SIG-M5 (cell line): ENCODE results near the gene KMT2A.
"Not testable (repeated sequence)": the region's sequence is repeated elsewhere in the genome, so short reads cannot be mapped to it uniquely, and the experiment has no call there.

ENCODE experiments used
- DNase-seq: peaks from one replicate; lab custom pipeline; 2025; lab: John Stamatoyannopoulos, UW

The KMT2A gene

GRCh38 chr11:118435893-118436624 lies at the start of gene KMT2A:
Gene KMT2A (plus strand): TSS chr11:118436492. CDS start chr11:118436513, 21 bp downstream.
- peak; percentile 56 for DNase-seq

- DNase-seq: no peak
Observed at GRCh38 chr11:118396097-118396501, 40.2 kb upstream of the KMT2A start.

- no peak for DNase-seq
Observed at GRCh38 chr11:118397448-118397847, 38.8 kb upstream of the KMT2A start.

GRCh38 chr11:118398791-118399559 lies 37.3 kb upstream of the KMT2A start:
- DNase-seq: no peak

- no peak for DNase-seq
Observed at GRCh38 chr11:118401151-118401879, 35.0 kb upstream of the KMT2A start, which contains the start of gene ATP5MG. Gene ATP5MG (plus strand): TSS chr11:118401606. CDS start chr11:118401666, 60 bp downstream.

GRCh38 chr11:118401880-118402590 lies 34.3 kb upstream of the KMT2A start:
- DNase-seq: no peak

GRCh38 chr11:118402594-118402993 lies 33.7 kb upstream of the KMT2A start:
- not testable (repeated sequence) for DNase-seq

- no peak for DNase-seq
Observed at GRCh38 chr11:118406599-118407166, 29.6 kb upstream of the KMT2A start.

- no peak for DNase-seq
Observed at GRCh38 chr11:118410055-118410745, 26.1 kb upstream of the KMT2A start.

GRCh38 chr11:118411530-118411929 lies 24.8 kb upstream of the KMT2A start:
- no peak for DNase-seq

- no peak for DNase-seq
Observed at GRCh38 chr11:118412921-118413320, 23.4 kb upstream of the KMT2A start.

- DNase-seq: no peak
Observed at GRCh38 chr11:118415062-118415738, 21.1 kb upstream of the KMT2A start.

GRCh38 chr11:118415739-118416068 lies 20.6 kb upstream of the KMT2A start:
- no peak for DNase-seq

- not testable (repeated sequence) for DNase-seq
Observed at GRCh38 chr11:118416900-118417299, 19.4 kb upstream of the KMT2A start.

- DNase-seq: no peak
Observed at GRCh38 chr11:118417801-118418200, 18.5 kb upstream of the KMT2A start.

GRCh38 chr11:118418766-118419165 lies 17.5 kb upstream of the KMT2A start:
- DNase-seq: no peak

GRCh38 chr11:118427707-118428106 lies 8.6 kb upstream of the KMT2A start:
- no peak for DNase-seq

- no peak for DNase-seq
Observed at GRCh38 chr11:118430956-118431355, 5.3 kb upstream of the KMT2A start.

GRCh38 chr11:118434123-118434552 lies 2.2 kb upstream of the KMT2A start:
- no peak for DNase-seq

GRCh38 chr11:118434553-118435289 lies 1.6 kb upstream of the KMT2A start:
- no peak for DNase-seq
